IPS-NIHi11 (cell line): ENCODE results near the gene BORCS5.

ENCODE experiments used
- DNase-seq: peaks from one replicate; pipeline ENCODE4 v3.0.0; 2012; ENCODE audit warnings: mixed read lengths, low spot score

BORCS5 gene

GRCh38 chr12:12353807-12354206, 3.1 kb upstream of the BORCS5 start:
- DNase-seq: no peak

- DNase-seq: no peak
These were observed 397 bp upstream of the BORCS5 start for GRCh38 chr12:12356467-12356895.

- DNase-seq: no peak
These were observed 1.0 kb downstream of the BORCS5 start for GRCh38 chr12:12357719-12358461.

- DNase-seq: no peak
These were observed 1.6 kb downstream of the BORCS5 start for GRCh38 chr12:12358528-12358927.

- DNase-seq: no peak
These were observed 8.0 kb downstream of the BORCS5 start for GRCh38 chr12:12364787-12365445.

- no peak for DNase-seq
These were observed 8.5 kb downstream of the BORCS5 start for GRCh38 chr12:12365446-12365802.

GRCh38 chr12:12365931-12366431, 9.1 kb downstream of the BORCS5 start:
- no peak for DNase-seq

GRCh38 chr12:12366701-12367481, 10.0 kb downstream of the BORCS5 start:
- no peak for DNase-seq

GRCh38 chr12:12367482-12367998, 10.7 kb downstream of the BORCS5 start:
- no peak for DNase-seq

GRCh38 chr12:12372946-12373722, 16.3 kb downstream of the BORCS5 start:
- DNase-seq: no peak

GRCh38 chr12:12376646-12377448, 20.0 kb downstream of the BORCS5 start:
- DNase-seq: peak; percentile 78

- DNase-seq: no peak
These were observed 21.7 kb downstream of the BORCS5 start for GRCh38 chr12:12378616-12379015.

GRCh38 chr12:12379831-12380730, 23.2 kb downstream of the BORCS5 start:
- no peak for DNase-seq

- no peak for DNase-seq
These were observed 24.2 kb downstream of the BORCS5 start for GRCh38 chr12:12380949-12381593.

- DNase-seq: no peak
These were observed 25.1 kb downstream of the BORCS5 start for GRCh38 chr12:12381982-12382381.

- peak; percentile 57 for DNase-seq
These were observed 27.9 kb downstream of the BORCS5 start for GRCh38 chr12:12384571-12385340.

- DNase-seq: no peak
These were observed 30.6 kb downstream of the BORCS5 start for GRCh38 chr12:12387501-12387900.

GRCh38 chr12:12392413-12392812, 35.5 kb downstream of the BORCS5 start:
- no peak for DNase-seq
